Testis (tissue), 3 donors: ENCODE data around the gene N4BP2. TPM values are rescaled to one million over a fixed set of nuclear protein-coding genes. Genes with fewer than 3 reads are reported as not detected.

Source experiments
- DNase-seq: peaks from one replicate; pipeline ENCODE4 v3.0.0-alpha.2; 2019
- H3K27ac ChIP-seq, 2 donors: fragments of 200-600 bp; sonication (generic); one replicate each; pipeline ENCODE4 v1.5.1; 2019
- H3K27me3 ChIP-seq: fragments of 200-600 bp; sonication (generic); one replicate; pipeline ENCODE4 v1.5.1; 2019
- H3K36me3 ChIP-seq: fragments of 200-600 bp; sonication (generic); one replicate; pipeline ENCODE4 v1.5.1; 2017; ENCODE audit warnings: low read depth; ENCODE audit errors: missing control alignments
- H3K4me1 ChIP-seq: fragments of 200-600 bp; sonication (generic); one replicate; pipeline ENCODE4 v1.5.1; 2019
- H3K4me3 ChIP-seq, 2 donors: fragments of 200-600 bp; sonication (generic); one replicate each; pipeline ENCODE4 v1.5.1; 2017 to 2019
- H3K9me3 ChIP-seq: fragments of 200-600 bp; sonication (generic); one replicate; pipeline ENCODE4 v1.5.1; 2017
- CTCF ChIP-seq, 3 experiments: fragments of 450-650 bp in 2 of 3; fragments of 200-600 bp in 1 of 3; sonication (generic) in 1 of 3; IDR thresholded peaks; one replicate each; pipeline ENCODE4 v1.5.1; 2016 to 2019; ENCODE audit warnings: antibody characterized with exemption in 3 of 3, mild to moderate bottlenecking in 2 of 3, moderate library complexity in 1 of 3
- POLR2A ChIP-seq: fragments of 450-650 bp; IDR thresholded peaks from one replicate; pipeline ENCODE4 v1.6.1; 2017; ENCODE audit warnings: antibody characterized with exemption, mild to moderate bottlenecking, moderate library complexity
- WGBS, 2 donors: methylation state at CpG; one replicate each; pipeline ENCODE4 v1.1.5; 2018; 5-methylcytosine and 5-hydroxymethylcytosine counted together
- intact Hi-C: fragments of 100-400 bp; cut with DNase I; formaldehyde crosslinking; loops from one replicate; pipeline ENCODE4 v1.15.1; 2023; ENCODE audit warnings: low total_unique reads
- polyA plus RNA-seq: library from polyadenylated mRNA; stranded (reverse); fragments of 350-450 nt; fragmentation: Illumina TruSeq; extraction: RNeasy Lipid Tissue Mini Kit (QIAGEN cat#74804); gene quantifications from one replicate; pipeline ENCODE4 v1.2.3, GENCODE V29; 2014; ENCODE audit warnings: low read depth, low replicate concordance; ENCODE audit not compliant: insufficient read depth
- total RNA-seq, 2 donors: library from RNA; depleted of rRNA; stranded (reverse); fragments of >200 nt; gene quantifications; one replicate each; pipeline ENCODE4 v1.2.3, GENCODE V29; 2016

The N4BP2 gene
- total and polyA plus RNA-seq, 3 donors from 2014 or later, result 3.9 to 14.6 (median 8.5) TPM

DNA sequence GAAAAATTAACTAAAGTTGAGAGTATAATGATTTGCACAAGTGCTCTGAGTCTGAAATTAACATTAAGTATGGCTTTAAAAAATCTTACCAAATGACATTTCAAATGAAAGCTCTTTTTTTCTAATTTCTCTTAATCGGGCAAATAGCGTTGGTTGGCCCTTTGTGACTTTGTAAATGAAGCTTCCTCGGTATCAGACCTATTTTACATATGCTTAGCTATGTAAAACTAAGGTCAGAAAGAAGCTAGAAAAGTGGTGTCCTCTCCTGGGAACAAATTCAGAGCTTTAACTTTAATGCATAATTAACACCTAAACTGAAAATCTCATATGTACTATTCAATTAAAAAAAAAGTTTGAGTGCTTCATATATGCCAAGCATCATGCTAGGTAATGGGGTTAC lies 62.7 kb downstream of the N4BP2 start:
- DNase-seq, result no peak
- 80 to 90% methylated on average over 3 of the region's 3 CpGs for WGBS, 2 donors
- no peak overlapping the region for H3K27ac ChIP-seq
- no peaks in the 10 kb centered on the region for H3K9me3 ChIP-seq
- TF ChIP-seq POLR2A, result no peak
- no peak for TF ChIP-seq CTCF (IDR thresholded peaks at IDR 0.05)
- no peak overlapping the region for H3K4me3 ChIP-seq
- no peaks in the 10 kb centered on the region for H3K36me3 ChIP-seq
- intact Hi-C loops, result no loop called here
- no peaks in the 10 kb centered on the region for H3K4me1 ChIP-seq
- H3K27me3 ChIP-seq, result no peaks in the 10 kb centered on the region

DNA sequence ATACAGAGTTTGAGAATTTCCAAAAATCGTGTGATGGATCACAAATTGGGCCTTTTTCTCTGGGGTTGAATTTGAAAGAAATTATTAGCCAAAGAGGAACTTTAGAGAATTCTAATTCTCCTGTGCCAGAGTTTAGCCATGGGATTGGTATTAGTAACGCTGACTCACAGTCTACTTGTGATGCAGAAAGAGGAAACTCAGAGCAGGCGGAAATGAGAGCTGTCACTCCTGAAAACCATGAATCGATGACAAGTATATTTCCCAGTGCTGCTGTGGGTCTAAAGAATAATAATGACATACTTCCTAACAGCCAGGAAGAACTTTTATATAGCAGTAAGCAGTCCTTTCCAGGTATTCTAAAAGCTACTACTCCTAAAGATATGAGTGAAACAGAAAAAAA lies 64.9 kb downstream of the N4BP2 start:
- no peak for TF ChIP-seq CTCF (IDR thresholded peaks at IDR 0.05)
- no peak for TF ChIP-seq POLR2A
- Histone ChIP-seq H3K4me1 (no peaks in the 10 kb centered on the region), H3K27ac (no peak overlapping the region), H3K36me3 (no peaks in the 10 kb centered on the region), H3K27me3 (no peaks in the 10 kb centered on the region), H3K9me3 (no peaks in the 10 kb centered on the region), H3K4me3 (no peak overlapping the region)
- intact Hi-C loops, result no loop called here
- WGBS, 2 donors, result 74 to 88% methylated on average over 4 of the region's 4 CpGs
- DNase-seq, result no peak

GRCh38 chr4:40122941-40123340 lies 66.3 kb downstream of the N4BP2 start:
- H3K9me3 ChIP-seq, result no peaks in the 10 kb centered on the region
- no peak for DNase-seq
- WGBS, 2 donors, result 93 to 100% methylated on average over 1 of the region's 1 CpG
- H3K4me1 ChIP-seq, result no peaks in the 10 kb centered on the region
- intact Hi-C loops, result no loop called here
- no peaks in the 10 kb centered on the region for H3K27me3 ChIP-seq
- H3K27ac ChIP-seq, result no peak overlapping the region
- H3K36me3 ChIP-seq, result no peaks in the 10 kb centered on the region
- H3K4me3 ChIP-seq, result no peak overlapping the region
- TF ChIP-seq CTCF (IDR thresholded peaks at IDR 0.05), result no peak
- no peak for TF ChIP-seq POLR2A

DNA sequence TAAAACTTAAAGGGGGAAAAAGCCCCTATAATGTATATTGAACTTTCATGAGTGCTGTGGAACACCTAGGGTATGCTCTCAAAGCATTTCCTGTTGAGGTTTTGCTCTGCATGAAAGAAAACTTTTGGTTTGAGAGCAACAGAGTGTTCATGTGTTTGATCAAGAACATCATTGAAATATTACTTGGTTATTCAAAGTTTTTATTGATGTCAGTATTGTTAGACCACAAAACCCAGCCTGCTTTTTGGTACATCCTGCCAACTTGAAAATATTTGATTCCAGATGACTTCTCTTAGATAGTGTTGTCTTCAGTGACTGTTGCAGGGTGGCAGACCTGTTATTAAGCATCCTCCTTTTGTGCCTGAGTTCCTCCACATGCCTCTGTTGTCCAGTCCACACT lies 68.0 kb downstream of the N4BP2 start:
- intact Hi-C loops, result no loop called here
- Histone ChIP-seq H3K4me3 (no peak overlapping the region), H3K9me3 (no peaks in the 10 kb centered on the region), H3K36me3 (no peaks in the 10 kb centered on the region), H3K4me1 (no peaks in the 10 kb centered on the region), H3K27me3 (no peaks in the 10 kb centered on the region), H3K27ac (no peak overlapping the region)
- no peak for DNase-seq
- TF ChIP-seq CTCF (IDR thresholded peaks at IDR 0.05), result no peak
- no peak for TF ChIP-seq POLR2A

- no peak overlapping the region for H3K27ac ChIP-seq
- no peak for TF ChIP-seq CTCF (IDR thresholded peaks at IDR 0.05)
- no peak for TF ChIP-seq POLR2A
- H3K4me3 ChIP-seq, result no peak overlapping the region
- intact Hi-C loops, result no loop called here
- H3K4me1 ChIP-seq, result no peaks in the 10 kb centered on the region
- no peaks in the 10 kb centered on the region for H3K36me3 ChIP-seq
- H3K9me3 ChIP-seq, result no peaks in the 10 kb centered on the region
- H3K27me3 ChIP-seq, result no peaks in the 10 kb centered on the region
- no peak for DNase-seq
These were observed 73.9 kb downstream of the N4BP2 start for GRCh38 chr4:40130401-40131036.
